RKO (cell line): ENCODE data around the gene SYCE1L.
A peak's percentile ranks its signal among the peaks of the same experiment; 100 is the strongest.
"Not testable (repeated sequence)": the region's sequence is repeated elsewhere in the genome, so short reads cannot be mapped to it uniquely, and the experiment has no call there.

Experiments
- DNase-seq: peaks from one replicate; pipeline ENCODE4 v3.0.0-alpha.2; 2016; ENCODE audit warnings: low spot score

Gene SYCE1L

DNA sequence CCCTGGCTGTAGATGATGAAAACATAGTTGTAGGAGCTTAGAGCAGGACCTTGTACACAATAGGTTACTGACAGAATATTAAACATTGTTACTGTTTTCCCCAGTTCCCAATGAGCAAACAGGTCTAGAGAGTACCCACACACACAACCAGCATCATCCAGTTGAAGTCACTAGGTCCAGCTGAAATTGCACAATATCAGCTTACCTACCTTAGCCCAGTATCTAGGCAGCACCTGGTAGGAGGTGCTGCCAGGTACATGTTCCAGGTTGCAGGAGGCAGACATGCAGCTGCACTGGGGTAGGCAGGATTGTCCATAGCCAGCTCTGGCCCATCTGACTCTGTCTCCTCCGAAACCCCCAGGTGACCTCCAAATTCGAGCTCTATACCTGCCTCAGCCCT is 1.5 kb upstream of the SYCE1L start:
- DNase-seq, result no peak

DNA sequence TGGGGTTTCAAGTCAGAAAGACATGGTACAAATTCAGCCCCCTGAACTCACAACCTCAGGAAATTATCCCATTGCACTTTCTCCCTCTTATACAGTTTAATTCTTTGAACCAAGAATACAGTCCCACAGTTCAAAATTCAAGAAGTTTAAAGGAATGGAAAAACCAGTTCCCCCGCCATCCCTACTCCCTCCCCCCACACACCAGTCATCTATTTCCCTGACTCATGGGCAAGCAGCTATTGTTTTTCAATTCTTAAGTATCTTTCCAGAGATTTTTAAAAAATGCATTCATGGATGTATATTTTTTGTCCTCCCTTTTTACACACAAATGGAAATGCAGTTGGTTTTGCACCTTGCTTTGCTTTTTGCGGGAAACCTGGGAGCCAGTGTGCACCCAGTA is 7.3 kb downstream of the SYCE1L start:
- no peak for DNase-seq

DNA sequence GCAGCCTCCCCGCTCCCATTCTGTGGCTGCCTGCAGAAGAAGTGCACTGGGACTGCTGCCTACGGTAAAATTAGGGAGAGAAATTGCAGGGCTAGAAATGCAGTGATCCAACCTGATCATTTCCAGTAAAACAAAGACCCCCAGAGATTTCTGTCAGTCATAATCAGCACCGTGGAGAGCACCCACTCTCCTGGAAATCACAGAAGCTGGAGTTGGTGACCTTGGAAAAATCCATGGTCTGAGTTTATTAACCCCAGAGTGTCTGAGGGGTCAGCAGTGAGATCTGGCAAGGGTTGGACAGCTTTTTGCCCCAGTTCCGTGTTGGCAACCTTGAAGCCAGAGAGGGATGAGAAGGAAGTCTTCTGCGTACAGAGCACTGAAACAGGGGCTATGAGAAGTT is 7.8 kb downstream of the SYCE1L start:
- DNase-seq, result no peak

DNA sequence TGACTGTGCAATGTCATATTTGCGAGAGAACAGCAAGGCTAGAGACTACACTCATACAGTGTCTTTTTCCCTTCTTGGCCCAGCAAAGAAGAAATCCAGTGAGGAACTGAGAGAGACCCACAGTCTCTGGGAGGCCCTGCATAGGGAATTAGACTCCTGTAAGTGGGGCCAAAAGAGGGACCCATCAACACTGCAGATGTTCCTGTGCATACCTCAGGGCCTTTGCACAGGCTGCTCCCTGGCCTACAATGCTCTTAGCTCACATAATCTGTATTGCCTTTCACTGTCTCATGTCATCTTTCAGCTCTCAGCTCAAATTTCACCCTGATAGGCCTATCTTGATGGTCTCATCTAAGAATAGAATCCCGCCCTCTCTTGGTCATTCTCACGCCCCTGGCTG is 9.2 kb downstream of the SYCE1L start:
- DNase-seq, result no peak

DNA sequence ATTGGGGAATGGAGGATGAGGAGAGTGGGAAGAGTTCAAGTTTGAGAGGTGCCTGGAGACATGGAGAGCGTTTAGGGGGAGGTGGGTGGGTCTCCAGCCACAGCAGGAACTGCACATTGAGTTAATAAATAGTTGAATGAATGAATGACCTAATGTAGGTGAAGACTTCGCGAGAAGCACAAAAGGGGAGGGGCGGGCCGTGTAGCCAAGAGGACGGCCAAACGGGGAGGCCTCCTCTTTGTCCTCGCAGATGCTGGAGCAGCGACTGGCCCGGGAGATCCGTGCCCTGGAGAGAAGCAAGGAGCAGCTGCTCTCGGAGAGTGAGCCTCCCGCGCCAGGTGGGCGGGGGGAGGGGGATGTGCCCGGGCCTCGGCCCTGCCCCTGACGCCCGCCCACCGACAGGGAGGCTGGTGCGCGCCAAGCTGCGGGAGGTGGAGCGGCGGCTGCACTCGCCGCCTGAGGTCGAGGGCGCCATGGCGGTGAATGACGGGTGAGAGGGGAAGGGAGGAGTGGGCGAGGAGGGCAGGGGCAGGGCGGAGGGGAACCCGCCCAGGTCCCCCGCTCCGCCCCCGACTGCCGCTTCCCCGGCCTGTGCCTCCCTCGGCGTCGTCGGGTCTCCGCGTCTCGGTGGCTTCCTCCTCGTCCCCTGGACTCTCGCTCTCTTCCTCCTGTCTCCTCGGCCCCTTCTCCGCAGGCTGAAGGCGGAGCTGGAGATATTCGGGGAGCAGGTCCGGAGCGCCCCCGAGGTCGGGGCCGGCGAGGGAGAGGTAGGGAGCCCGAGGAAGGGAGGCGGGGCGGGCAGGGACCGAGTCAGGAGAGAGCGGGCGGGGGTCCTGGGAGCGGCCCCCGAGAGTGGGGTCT is 12.9 kb downstream of the SYCE1L start:
- no peak for DNase-seq

DNA sequence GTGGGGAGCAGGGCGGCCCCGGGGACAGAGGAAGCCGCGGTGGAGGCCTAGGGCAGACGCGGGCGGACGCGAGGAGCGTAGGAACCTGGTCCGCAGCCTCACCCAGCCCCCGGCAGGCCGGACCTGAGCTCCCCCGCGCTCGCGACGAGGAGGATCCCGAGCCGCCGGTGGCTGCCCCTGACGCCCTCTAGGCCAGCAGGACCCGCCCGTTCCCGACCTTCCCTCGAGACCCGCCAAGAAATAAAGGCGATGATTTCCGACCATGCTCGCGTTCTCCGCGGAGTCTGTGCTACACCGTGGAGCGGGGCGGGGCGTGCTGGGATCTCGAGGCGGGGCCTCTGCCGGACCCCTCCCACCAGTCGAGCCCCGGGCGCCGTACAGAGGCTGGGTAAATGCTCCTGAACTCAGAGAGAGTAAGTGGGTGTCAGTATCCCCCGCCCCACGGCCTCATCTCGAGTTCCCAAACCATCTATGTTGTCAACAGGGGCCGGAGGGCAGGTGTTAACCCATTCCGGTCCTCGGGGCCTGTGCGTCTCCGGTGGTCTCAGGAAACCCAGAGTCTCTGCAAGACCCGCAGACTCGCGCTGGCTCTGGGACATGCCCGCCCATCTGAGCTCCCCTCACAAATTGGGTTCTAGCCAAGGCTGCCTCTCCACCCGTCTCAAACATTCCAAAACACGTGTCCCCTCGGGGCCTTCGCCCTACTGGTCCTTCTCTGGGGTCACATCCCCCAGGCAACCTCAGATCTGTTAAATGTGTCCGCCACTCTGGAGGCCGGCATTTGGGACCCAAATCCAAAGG is 13.7 kb downstream of the SYCE1L start:
- DNase-seq, result no peak

DNA sequence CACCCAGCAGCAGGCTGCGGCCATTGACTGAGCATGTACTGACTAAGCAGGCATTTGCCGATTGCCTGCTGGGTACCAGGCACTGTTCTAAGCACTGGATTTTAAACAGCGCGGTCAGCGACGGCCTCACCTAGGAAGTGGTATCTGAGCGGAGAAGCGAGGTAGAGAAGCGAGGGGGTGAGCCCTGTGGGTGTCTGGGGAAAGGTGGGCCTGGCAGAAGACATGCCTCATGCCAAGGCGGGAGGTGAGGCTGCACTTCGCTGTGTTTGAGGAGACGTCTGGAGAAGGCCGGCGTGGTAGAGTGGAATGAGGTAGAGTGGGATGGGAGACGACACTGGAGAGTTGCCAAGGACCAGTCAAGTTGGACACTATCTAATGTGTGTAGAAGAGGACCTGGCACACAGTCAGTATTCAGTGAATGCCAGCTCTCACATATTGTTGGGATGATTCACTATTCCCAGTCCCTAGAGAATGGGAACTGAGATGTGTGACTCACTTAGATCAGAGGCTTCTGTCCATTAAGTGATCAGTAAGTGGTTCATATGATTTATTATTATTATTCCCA is 14.4 kb downstream of the SYCE1L start:
- DNase-seq, result peak; percentile 63

DNA sequence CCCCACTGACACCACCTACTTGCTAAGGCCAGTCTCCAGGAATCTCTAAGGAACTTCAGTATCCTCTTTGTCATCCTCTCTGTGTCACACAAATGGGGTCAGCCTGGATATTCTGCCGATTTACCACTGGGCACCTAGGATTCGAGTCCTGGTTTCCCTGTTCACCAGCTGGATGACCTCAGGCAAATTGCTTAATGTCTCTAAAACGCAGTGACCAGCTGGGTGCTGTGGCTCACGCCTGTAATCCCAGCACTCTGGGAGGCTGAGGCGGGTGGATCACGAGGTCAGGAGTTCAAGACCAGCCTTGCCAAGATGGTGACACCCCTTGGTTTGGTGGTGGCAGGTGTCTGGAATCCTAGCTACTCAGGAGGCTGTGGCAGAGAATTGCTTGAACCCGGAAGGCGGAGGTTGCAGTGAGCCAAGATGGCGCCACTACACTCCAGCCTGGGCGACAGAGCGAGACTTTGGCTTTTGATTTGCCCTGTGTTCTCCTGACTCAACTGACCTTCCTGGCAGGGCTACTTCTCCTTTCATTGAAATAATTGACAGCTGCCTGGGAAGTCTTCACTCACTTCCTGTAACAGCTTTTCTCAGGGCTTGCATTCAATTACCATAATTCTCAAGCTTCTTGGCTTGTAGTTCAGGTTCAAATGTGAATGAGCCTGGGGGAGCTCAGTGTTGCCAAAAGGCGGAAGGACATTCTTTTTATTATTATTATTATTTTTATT is 15.4 kb downstream of the SYCE1L start:
- DNase-seq, result no peak

DNA sequence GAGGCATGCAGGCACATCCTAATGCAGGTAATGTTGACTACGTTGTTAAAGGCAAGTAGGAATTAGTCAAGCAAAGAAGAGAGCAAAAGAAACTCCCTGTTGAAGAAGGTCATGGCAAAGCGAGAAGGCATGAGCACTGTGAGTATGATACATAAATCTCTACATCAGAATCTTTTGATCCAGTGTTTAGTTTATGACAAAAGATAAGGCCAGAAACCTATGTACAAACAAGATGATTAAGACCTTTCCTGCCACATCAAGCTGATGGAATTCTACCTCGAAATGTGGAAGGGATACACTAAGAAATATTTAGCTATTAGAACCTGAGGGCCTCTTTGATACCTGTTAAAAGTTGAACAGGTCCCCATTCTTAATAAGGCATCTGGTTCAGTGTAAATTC is 20.2 kb downstream of the SYCE1L start:
- DNase-seq, result no peak

DNA sequence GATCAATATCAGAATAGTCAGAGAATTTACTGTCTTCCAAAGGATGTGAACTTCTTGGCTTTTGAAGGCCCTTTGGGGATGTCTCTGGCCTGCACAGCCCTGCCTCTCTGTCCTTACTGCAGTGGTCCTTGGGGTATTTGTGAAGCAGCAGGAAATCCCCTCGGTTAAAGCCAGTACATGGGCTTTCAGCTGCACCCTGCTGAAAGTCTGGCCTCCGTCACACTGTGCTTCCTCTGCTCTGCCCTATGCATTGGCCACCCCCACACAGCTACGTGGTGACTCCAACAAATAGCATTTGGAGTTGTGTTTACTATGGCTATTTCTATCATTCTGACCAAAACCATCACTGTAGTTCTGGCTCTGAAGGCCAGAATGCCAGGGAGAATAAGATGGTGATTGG is 21.2 kb downstream of the SYCE1L start:
- DNase-seq, result no peak

DNA sequence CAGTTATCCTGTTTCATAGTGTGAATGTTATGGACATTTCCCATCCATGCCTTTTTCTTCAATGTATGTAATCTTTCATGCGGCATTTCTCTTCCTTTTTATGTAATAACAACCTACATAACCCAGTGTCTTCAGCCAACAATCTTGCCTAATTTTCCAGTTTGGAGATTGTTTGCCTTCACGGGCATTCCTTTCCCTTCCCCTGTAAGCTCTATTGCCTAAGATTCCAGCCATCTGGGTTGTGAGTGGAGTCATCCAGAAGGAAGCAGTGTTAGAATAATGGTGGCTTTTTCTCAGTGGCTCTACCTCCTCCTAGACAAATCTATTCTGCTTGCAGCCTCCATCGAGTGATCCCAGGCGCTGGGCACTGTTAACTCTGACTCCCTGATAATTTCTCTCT is 22.3 kb downstream of the SYCE1L start:
- no peak for DNase-seq

DNA sequence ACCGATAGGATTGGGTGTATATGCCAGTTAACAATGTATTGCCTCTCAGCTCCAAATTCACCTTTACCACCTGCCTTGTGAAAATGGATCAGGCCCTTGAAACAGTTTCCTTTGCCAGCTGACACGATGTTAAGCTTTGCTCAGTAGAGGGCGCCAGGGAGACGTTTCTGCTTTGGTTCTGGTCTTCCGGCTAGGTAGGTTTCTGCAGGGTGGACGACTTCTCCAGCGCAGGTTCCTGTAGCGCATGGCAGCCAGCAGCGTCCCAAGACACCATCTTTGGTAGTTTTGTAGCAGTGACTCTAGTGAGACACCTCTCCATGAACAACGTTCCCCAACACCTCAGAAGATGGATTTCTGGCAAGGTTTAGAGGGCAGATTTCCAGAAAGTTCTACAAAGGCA is 24.0 kb downstream of the SYCE1L start:
- no peak for DNase-seq

DNA sequence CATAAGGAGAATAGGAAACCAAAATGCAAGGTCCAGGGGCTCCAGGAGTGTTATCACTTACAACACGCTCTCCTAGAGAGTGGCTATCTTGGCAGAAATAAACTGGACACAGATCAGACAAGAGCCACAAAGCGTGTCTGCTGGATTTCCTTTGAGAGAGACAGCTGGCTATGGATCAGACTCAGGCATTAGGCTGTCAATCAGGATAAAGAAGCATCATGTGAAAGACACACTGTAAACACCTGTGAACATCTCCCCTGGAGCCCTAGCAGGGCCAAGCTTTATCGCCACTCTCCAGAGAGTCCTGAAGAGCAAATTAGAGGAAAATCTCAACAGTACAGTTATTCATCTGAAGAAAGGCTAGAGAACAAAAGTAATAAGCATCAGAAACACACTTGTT is 26.0 kb downstream of the SYCE1L start:
- no peak for DNase-seq

DNA sequence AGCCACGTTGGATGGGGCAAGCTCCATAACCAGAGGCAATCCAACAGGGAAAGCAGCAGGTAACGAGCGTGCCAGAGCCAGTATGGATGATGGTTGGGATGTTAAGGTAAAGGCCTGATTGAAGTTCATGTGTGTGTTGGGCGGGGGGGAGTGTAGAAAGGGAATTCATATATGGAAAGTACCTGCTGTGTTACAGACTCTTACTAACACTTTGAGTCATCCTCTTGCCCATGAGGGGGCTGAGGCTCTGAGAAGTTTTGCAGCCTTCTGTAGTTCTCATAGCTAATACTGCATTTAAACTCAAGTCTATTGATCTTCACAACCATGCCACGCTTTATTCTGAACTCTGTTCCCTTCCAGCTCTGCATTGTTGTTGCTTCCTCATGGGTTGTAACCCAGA is 28.5 kb downstream of the SYCE1L start:
- no peak for DNase-seq

DNA sequence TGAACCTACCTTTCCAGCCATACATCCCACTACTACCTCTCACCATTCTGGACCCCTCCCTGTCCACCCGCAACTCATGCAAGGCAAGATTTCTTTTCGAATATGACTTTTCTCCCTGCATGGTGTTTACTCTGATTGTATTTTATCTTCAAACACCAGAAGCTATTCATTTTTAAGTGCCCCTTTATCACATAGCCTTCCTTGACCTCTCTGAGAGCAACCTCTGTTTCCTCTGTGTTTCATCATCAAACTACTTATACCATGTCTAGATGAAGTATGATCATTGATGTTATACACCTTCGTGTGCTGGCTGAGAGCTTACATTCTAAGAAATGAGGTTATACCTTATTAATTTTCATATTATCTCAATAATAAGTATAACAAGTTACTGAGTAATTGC is 31.8 kb downstream of the SYCE1L start:
- no peak for DNase-seq

DNA sequence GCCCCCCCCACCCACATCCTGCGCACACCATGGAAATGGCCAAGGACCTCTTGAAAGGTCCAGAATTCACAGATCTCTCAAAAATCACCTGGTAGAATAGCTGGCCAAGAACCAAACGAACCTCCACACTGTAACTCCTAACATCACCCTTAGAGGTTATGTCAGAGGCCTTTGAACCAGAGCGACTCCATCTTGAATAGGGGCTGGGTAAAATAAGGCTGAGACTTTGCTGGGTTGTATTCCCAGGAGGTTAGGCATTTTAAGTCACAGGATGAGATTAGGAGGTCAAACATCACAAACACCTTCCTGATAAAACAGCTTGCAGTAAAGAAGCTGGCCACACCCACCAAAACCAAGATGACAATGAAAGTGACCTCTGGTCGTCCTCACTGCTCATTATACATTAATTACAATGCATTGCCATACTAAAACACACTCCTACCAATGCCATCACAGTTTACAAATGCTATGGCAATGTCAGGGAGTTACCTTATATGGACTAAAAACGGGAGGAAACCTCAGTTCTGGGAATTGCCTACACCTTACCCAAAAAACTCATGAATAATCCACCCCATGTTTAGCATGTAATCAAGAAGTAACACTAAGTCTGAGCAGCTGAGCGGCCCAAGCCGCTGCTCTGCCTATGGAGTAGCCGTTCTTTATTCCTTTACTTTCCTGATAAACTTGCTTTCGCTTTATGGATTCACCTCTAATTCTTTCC is 34.8 kb downstream of the SYCE1L start:
- DNase-seq, result no peak

DNA sequence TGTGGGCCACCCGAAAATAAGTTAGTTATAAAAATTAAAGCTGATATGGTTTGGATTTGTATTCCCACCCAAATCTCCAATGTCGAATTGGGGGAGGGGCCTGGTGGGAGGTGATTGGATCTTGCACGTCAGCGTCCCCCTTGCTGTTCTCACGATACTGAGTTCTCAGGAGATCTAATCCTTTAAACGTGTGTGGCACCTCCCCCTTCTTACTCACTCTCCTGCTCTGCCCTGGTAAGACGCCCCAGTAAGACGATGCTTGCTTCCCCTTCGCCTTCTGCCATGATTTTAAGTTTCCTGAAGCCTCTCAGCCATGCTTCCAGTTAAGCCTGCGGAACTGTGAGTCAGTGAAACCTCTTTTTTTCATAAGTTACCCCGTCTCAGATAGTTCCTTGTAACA is 35.4 kb downstream of the SYCE1L start:
- DNase-seq, result no peak

DNA sequence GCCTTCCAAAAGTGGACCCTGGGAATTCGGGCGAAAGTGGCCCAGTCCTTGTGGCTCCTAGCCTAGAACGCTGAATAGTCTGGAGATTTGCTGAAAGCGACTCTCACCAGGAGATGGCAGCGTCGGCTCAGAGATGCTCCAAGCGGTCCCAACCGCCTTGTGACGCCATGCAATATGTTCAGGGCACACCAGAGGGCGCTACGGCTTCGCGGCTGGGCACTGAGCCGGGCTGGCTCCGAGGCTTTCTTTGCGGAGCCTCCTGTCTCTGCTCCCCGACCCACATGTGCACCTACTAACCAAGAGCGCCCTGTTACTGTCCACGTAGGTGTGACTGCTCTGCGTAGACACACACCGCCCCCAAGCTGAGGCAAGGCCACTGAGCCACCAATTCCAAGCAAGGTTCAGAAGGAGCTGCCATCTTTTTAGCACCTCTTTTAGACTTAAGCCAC is 36.9 kb downstream of the SYCE1L start:
- DNase-seq, result peak; percentile 81

DNA sequence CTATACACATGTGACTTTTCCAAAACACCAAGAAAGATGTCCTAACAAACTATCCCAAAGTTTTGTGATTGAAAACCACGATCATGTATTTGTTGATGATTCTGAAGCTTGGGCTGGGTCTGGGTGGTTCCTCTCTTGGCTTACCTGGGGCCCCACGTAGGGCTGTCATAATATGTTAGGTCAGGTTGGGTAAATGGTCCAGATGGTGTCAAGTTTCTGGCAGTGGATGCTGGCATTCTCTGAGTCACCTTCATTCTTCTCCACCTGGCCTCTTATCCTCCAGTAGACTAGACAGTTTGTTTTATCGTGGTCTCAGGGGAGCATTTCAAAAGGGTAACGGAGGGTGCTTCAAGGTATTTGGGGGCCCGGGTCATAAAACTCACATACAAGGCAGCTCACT is 39.4 kb downstream of the SYCE1L start:
- no peak for DNase-seq

DNA sequence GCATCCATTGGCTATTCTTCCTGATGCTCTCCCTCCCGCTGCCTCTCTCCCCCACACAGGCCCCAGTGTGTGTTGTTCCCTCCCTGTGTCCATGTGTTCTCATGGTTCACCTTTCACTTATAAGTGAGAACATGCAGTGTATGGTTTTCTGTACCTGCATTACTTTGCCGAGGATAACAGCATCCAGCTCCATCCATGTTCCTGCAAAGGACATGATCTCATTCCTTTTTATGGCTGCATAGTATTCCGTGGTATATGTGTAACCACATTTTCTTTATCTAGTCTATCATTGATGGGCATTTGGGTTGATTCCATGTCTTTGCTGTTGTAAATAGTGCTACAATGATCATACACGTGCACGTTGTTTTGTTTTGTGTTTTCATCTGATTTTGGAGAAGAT is 43.3 kb downstream of the SYCE1L start:
- not testable (repeated sequence) for DNase-seq

DNA sequence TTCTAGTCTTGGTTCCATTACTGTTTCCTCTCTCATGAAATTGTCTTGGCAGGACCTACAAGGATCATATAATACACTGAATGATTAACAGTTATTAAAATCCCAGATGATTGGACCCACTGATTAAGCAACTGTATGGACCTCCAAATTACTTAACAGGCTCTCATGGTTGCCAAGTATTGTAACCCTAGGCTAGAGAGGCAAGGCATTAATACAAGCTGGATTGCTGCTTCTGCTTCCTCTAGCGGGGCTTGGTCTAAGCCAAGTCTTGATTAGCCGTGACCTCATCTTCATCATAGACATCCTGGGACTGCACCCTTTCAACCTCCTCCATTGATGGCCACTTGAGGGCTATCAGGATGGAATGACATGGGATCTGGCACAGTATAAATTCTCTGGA is 46.9 kb downstream of the SYCE1L start:
- DNase-seq, result no peak

DNA sequence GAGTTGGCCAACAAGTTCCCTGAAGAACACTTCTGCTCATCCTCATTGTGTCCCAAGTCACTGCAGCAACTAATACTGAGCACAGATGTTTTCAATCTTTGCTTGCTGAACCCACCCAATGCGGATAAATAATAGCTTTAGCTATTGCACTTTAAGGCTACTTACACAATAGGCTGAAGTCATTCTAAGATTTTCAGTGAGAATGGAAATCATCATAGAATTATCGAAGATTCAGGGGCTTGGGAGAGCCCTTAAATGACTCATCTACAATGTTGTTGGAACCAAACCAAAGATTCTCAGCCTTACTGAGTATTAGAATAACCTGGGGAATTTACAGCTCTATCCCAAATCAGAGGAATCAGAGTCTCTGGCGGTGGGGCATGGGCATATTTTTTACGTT is 51.2 kb downstream of the SYCE1L start:
- DNase-seq, result no peak
